Erythroblast (primary cell): ENCODE data around the gene CDC26.
"Not testable (repeated sequence)": the region's sequence is repeated elsewhere in the genome, so short reads cannot be mapped to it uniquely, and the experiment has no call there.

Source experiments
- GATA1 ChIP-seq: IDR thresholded peaks from 2 replicates; pipeline ENCODE4 v1.6.1; 2011; ENCODE audit warnings: low read depth, mild to moderate bottlenecking, control low read depth, low read length, moderate library complexity
- POLR2A ChIP-seq: IDR thresholded peaks from 2 replicates; pipeline ENCODE4 v1.6.1; 2011; ENCODE audit warnings: mild to moderate bottlenecking, low read length

DNA sequence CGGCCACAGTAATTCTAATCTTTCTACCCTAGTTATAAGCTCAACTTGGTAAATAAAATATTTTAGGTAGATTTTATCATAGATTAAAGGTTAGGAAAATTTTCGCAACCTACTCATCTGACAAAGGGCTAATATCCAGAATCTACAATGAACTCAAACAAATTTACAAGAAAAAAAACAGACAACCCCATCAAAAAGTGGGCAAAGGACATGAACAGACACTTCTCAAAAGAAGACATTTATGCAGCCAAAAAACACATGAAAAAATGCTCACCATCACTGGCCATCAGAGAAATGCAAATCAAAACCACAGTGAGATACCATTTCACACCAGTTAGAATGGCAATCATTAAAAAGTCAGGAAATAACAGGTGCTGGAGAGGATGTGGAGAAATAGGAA lies 25.7 kb downstream of the CDC26 start:
- not testable (repeated sequence) for TF ChIP-seq POLR2A, GATA1
